Transverse colon (tissue), 4 donors: Measurements from ENCODE around the gene DDX3X. TPM values are rescaled to one million over a fixed set of nuclear protein-coding genes. Genes with fewer than 3 reads are reported as not detected.

Source experiments
- DNase-seq: peaks from one replicate; pipeline ENCODE4 v3.0.0-alpha.2; 2019
- H3K27ac ChIP-seq, 4 donors: fragments of 200-600 bp; sonication (generic); 2 replicates each; pipeline ENCODE4 v1.5.1; 2016 to 2018; ENCODE audit warnings: inconsistent platforms in 4 of 4
- H3K27me3 ChIP-seq: fragments of 200-600 bp; sonication (generic); 2 replicates; pipeline ENCODE4 v1.5.1; 2017; ENCODE audit warnings: inconsistent platforms
- H3K36me3 ChIP-seq, 4 donors: fragments of 200-600 bp; sonication (generic); 2 replicates each; pipeline ENCODE4 v1.5.1; 2017 to 2019; ENCODE audit warnings: inconsistent platforms in 4 of 4
- H3K4me1 ChIP-seq, 4 donors: fragments of 200-600 bp; sonication (generic); 2 replicates each; pipeline ENCODE4 v1.5.1; 2017 to 2020; ENCODE audit warnings: inconsistent platforms in 4 of 4
- H3K4me3 ChIP-seq, 4 donors: fragments of 200-600 bp; sonication (generic); 1 replicate in 1 of 4; 2 replicates in 3 of 4; pipeline versions ENCODE4 v1.5.1 to v1.6.1; 2017 to 2019; ENCODE audit warnings: inconsistent platforms in 4 of 4
- H3K9me3 ChIP-seq, 2 donors: fragments of 200-600 bp; sonication (generic); 2 replicates each; pipeline ENCODE4 v1.5.1; 2017 to 2019; ENCODE audit warnings: inconsistent platforms in 2 of 2
- EP300 ChIP-seq: sonication (generic); formaldehyde crosslinking; IDR thresholded peaks from one replicate; pipeline ENCODE4 v1.6.1; 2017; ENCODE audit warnings: antibody characterized with exemption, low read depth
- POLR2A ChIP-seq: fragments of 450-650 bp; IDR thresholded peaks from one replicate; pipeline ENCODE4 v1.6.1; 2016; ENCODE audit warnings: antibody characterized with exemption, mild to moderate bottlenecking, moderate library complexity
- POLR2AphosphoS5 ChIP-seq, 3 donors: sonication (generic); formaldehyde crosslinking; IDR thresholded peaks; one replicate each; pipeline ENCODE4 v1.6.1; 2016; ENCODE audit warnings: antibody characterized with exemption in 3 of 3
- WGBS, 2 donors: methylation state at CpG; one replicate each; pipeline ENCODE4 v1.1.5; 2018; ENCODE audit warnings: low coverage in 1 of 2; 5-methylcytosine and 5-hydroxymethylcytosine counted together
- in situ Hi-C, 4 donors: fragments of 200-750 bp; cut with MboI; loops; one replicate each; pipeline versions ENCODE4 v1.15.0 to v1.15.1; 2017; ENCODE audit warnings: low sequenced_read_pairs in 3 of 4, low pct_ligation_motif_present in 1 of 4, low pct_unique_long_range_greater_than_20kb in 1 of 4
- intact Hi-C: fragments of 100-400 bp; cut with DNase I; formaldehyde crosslinking; loops from one replicate; pipeline ENCODE4 v1.15.1; 2023; ENCODE audit warnings: low total_unique reads
- total RNA-seq, 4 donors: library from RNA; depleted of rRNA; stranded (reverse); fragments of >200 nt; gene quantifications; one replicate each; pipeline ENCODE4 v1.1.0, GENCODE V29; 2016
- TF ChIP-seq, protein P1 (sequence below), 5 experiments: fragments of 200-600 bp in 3 of 5; fragments of 450-650 bp in 2 of 5; sonication (generic) in 3 of 5; IDR thresholded peaks; 1 replicate in 2 of 5; 2 replicates in 3 of 5; pipeline ENCODE4 v1.5.1; 2016 to 2017; ENCODE audit warnings: antibody characterized with exemption in 5 of 5, inconsistent platforms in 3 of 5, mild to moderate bottlenecking in 2 of 5, moderate library complexity in 1 of 5

DDX3X gene
- total RNA-seq, 4 donors from 2014 or later: 133 to 242 (median 165) TPM

DNA sequence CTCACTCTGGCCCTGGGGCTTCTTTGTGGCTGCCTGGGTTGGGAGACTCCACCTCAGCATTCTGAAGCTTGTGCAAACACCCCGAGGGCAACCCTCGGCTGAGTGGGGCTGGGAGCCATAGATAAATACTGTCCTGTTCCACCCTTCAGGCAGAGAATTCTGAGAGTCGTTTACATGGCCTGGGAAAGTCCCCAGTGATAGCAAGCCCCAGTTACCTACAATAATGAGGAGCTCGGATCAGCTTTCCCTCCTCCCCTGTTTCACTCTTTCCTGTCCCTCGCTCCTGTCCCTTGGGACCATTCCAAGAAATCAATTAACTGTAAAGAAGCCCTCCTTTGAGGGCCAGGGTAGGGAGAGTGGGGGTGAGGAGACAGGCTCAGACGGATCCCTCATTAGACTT lies 31.6 kb upstream of the DDX3X start:
- Histone ChIP-seq H3K4me3 (no peak overlapping the region), H3K4me1 (no peaks in the 10 kb centered on the region), H3K36me3 (no peaks in the 10 kb centered on the region), H3K27me3 (no peaks in the 10 kb centered on the region), H3K27ac (no peak overlapping the region), H3K9me3 (no peaks in the 10 kb centered on the region)
- WGBS, 2 donors: 50% methylated on average over 6 of the region's 6 CpGs; no CpG with 5 or more reads in 1 of the 2 donors
- DNase-seq: no peak
- in situ Hi-C loops: no loop called here
- intact Hi-C loops: no loop called here
- TF ChIP-seq POLR2AphosphoS5 (IDR thresholded peaks at IDR 0.05) (no peak), EP300 (no peak), POLR2A (no peak)
- TF ChIP-seq, protein P1, sequence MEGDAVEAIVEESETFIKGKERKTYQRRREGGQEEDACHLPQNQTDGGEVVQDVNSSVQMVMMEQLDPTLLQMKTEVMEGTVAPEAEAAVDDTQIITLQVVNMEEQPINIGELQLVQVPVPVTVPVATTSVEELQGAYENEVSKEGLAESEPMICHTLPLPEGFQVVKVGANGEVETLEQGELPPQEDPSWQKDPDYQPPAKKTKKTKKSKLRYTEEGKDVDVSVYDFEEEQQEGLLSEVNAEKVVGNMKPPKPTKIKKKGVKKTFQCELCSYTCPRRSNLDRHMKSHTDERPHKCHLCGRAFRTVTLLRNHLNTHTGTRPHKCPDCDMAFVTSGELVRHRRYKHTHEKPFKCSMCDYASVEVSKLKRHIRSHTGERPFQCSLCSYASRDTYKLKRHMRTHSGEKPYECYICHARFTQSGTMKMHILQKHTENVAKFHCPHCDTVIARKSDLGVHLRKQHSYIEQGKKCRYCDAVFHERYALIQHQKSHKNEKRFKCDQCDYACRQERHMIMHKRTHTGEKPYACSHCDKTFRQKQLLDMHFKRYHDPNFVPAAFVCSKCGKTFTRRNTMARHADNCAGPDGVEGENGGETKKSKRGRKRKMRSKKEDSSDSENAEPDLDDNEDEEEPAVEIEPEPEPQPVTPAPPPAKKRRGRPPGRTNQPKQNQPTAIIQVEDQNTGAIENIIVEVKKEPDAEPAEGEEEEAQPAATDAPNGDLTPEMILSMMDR (IDR thresholded peaks at IDR 0.05): no peak

DNA sequence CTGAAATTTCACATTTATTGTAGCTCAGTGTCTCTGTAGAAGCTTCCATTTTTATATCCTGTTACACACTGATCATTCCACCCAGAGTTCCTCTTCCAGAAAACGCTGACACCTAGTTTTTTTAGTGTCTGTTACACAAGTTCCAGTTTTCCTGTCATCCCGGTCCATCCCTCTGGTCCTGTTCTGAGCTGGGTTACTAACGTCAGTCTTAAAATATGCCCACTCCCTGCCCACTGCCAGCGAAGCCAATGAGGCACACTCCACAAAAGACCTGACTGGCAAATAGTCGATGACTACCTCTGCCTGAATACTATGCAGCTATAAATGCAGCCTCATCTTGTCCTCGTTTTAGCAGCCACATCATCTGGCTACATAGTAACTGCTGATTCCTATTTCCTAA lies 30.9 kb upstream of the DDX3X start:
- no peak overlapping the region for H3K27ac ChIP-seq
- H3K36me3 ChIP-seq: no peaks in the 10 kb centered on the region
- no peak for DNase-seq
- TF ChIP-seq EP300: no peak
- TF ChIP-seq POLR2AphosphoS5 (IDR thresholded peaks at IDR 0.05): no peak
- TF ChIP-seq, protein P1 (IDR thresholded peaks at IDR 0.05): no peak
- no peak for TF ChIP-seq POLR2A
- intact Hi-C loops (no loop called here), in situ Hi-C loops (no loop called here)
- H3K9me3 ChIP-seq: no peaks in the 10 kb centered on the region
- H3K4me1 ChIP-seq: no peaks in the 10 kb centered on the region
- WGBS, 2 donors: 73% methylated on average over 6 of the region's 6 CpGs; no CpG with 5 or more reads in 1 of the 2 donors
- no peak overlapping the region for H3K4me3 ChIP-seq
- H3K27me3 ChIP-seq: no peaks in the 10 kb centered on the region

DNA sequence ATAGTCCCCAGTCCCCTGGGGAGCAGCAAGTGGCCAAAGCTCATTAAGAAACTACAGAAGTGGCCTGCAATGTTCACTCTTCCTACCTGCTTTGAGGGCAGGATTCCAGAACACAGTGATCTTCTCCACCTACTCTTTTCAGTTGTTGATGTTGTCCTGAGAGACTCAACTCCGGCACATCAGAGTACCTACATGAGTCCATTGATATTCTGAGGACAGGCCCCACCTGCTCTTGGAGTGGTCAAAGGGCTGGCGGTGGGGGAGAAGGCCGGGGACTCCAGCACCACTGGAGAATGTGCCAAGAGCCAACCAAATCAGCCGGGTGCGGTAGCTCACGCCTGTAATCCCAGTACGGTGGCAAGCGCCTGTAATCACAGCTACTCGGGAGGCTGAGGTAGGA lies 29.8 kb upstream of the DDX3X start:
- TF ChIP-seq POLR2A (no peak), EP300 (no peak), POLR2AphosphoS5 (IDR thresholded peaks at IDR 0.05) (no peak)
- TF ChIP-seq, protein P1 (IDR thresholded peaks at IDR 0.05): no peak
- no peak overlapping the region for H3K4me3 ChIP-seq
- no peak overlapping the region for H3K27ac ChIP-seq
- no peak for DNase-seq
- WGBS, 2 donors: 100% methylated on average over 6 of the region's 9 CpGs; no CpG with 5 or more reads in 1 of the 2 donors
- no peaks in the 10 kb centered on the region for H3K4me1 ChIP-seq
- in situ Hi-C loops (no loop called here), intact Hi-C loops (no loop called here)
- H3K36me3 ChIP-seq: no peaks in the 10 kb centered on the region
- H3K27me3 ChIP-seq: no peaks in the 10 kb centered on the region
- no peaks in the 10 kb centered on the region for H3K9me3 ChIP-seq

DNA sequence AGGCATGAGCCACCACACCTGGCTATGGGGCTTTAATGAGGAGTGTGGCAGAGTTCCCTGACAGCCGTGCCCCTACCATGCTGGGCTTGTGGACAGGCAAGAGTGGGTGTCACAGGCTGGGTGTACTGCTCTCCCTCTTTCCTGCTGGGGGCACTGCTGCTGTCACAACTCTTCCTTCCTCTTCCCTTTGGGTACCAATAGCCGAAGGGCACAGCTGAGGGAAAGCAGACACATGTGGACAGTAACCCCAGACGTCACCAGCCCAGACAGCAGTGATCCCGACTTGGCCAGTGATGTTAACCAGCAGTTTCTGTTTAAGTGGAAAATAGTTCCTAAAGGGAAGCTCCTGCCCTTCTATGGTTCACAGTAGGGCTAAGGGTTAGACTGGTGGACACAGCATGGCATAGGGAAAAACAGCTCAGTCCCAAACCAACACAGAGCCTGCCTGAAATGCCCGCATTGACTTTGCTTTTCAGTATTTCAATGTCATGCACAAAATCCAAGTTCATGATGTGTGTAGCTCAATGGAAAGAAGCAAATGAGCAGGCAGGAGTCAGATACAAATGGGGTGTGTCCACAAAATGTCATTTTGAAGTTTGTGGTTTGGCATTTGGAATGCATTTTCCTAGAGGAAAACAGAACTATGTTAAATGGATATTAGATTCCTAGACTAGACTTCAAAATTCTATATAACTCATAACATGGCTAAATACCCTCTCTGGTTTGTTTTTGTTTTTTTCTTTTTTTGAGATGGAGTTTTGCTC lies 24.9 kb upstream of the DDX3X start:
- H3K4me1 ChIP-seq: no peaks in the 10 kb centered on the region
- in situ Hi-C loops (no loop called here), intact Hi-C loops (no loop called here)
- DNase-seq: no peak
- H3K36me3 ChIP-seq: no peaks in the 10 kb centered on the region
- TF ChIP-seq EP300 (no peak), POLR2AphosphoS5 (IDR thresholded peaks at IDR 0.05) (no peak)
- H3K9me3 ChIP-seq: no peaks in the 10 kb centered on the region
- H3K27me3 ChIP-seq: no peaks in the 10 kb centered on the region
- H3K27ac ChIP-seq: no peak overlapping the region
- 60% methylated on average over 5 of the region's 5 CpGs; no CpG with 5 or more reads in 1 of the 2 donors for WGBS, 2 donors
- H3K4me3 ChIP-seq: no peak overlapping the region
